HG03457 (cell line): ENCODE results near the gene ATP1A4.

Source experiments
- ATAC-seq: cut with Tn5 transposase; IDR thresholded peaks from one replicate; pipeline ENCODE4 v1.9.1; 2021; ENCODE audit warnings: moderate number of reproducible peaks; ENCODE audit not compliant: unreplicated experiment

ATP1A4 gene

DNA sequence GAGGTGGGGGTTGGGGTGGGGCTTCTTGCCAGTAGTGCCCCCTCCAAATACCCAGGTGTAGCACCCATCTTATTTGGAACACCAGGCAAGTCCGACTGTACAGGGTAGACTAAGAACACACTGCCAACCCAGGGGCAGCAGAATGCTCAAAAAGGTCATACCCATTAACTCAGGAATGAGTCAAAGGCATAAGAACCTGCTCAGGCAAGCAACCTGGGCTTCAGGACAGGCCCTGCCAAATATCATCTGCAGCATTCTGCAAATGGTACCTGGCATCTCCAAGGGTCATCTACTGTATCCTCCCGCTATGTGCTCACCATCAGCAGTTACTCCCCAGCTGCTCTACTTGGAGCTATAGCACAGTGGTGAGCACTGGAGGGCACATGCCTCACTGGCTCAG, 73.2 kb downstream of the ATP1A4 start:
- ATAC-seq: no peak

DNA sequence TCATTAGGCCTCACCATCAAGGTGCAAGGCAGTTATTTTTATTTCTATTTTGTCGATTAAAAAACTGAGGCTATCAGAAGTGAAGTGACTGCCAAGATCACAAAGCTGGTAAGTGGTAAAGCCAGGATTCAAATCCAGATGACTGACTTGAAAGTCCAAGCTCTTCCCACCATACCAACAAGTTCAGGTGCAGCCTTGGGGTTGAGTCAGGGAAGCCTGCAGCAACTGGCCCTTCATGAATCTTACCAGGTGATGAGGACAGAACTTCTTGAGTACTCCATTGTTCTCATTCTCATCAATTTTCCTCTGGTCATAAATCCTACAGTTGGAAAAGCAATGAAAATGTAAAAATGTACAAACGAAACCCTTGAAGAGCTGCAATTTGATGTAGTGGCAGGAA, 73.9 kb downstream of the ATP1A4 start:
- no peak for ATAC-seq

DNA sequence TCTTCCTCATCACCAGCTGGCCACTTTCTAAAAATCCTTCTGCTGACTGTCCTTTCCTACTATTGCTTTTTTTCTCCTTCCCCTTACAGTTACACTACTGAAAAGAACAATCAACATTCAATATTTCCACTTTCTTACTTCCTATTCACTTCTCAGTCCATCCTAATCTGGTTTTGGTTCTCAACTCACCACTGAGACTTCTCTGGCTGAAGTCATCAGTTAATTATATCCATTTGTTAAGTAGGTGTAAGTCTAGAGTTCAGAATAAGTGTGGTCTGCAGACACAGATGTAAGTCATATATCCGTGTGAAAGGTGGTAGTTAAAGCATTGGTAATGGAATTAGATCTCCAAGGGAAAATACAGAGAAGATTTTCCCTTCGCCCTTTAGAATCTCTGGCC, 75.2 kb downstream of the ATP1A4 start:
- no peak for ATAC-seq

DNA sequence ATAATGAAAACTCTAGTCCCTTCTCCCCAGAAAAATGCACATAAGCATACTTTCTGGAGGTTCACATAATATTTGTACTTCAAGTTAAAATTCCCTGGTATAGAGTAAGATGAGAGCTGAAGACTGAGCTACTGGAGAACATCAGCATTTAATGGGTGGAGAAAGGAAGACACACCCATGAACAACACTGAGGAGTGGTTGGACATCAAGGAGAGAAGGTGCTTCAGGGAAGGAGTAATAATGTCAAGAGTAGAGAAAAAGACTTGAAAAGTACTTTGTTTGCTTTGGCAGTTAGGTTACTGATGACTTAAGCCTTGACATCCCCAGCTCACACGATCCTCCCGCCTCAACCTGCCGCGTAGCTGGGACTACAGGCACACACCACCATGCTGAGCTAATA, 75.6 kb downstream of the ATP1A4 start:
- no peak for ATAC-seq

DNA sequence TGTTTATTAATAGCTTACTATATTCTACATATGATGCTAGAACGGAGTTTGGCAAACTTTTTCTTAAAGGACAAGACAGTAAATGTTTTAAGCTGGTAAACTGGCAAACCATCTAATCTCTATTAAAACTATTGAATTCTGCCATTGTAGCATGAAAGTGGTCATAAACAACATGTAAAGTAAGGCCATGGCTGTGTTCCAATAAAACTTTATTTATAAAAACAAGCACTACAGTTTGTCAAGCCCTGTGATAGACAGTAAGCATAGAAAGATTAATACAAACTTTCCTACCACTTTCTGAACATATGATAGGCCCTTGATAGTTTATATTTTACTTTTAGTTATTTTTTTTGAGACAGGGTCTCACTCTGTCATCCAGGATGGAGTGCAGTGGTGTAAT, 76.2 kb downstream of the ATP1A4 start:
- no peak for ATAC-seq

DNA sequence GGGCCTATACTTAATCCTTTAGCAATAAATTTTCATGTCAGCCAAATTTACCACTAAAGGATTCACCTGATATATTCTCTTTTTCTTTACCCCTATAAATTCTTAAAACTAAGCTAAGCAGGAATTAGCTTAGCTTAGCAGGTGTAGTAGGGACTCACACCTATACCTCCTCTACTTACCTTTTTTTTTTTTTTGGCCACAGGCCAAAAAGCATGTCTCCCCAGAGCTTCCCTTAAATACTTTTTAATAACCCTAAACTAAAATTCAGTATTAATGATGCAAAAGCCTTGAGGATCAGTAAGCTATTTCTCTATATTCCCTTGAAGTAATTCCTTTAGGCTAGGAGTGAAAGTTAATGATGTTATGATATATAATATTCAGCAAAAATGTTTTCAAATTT, 77.0 kb downstream of the ATP1A4 start:
- no peak for ATAC-seq

DNA sequence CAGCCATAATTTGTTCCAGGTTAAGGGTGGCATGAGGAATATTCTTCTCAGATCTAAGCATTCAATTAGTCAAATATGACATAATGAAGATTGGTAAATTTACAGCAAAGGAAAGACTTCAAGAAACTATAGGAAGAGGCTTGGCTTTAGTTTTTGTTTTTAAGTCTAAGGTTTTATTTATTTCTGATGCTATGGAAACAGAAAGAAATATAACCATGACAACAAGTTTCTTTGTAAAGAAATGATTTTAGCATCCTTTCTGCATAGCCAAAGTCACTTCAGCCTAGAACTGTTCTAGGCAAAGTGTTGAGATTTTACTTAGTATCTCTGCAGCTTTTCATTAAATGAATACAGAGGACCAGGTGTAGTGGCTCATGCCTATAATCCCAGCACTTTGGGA, 81.5 kb downstream of the ATP1A4 start:
- no peak for ATAC-seq
